Endodermal cell (in vitro differentiated cells): ENCODE data around the gene MYF6. TPM values are rescaled to one million over a fixed set of nuclear protein-coding genes. Genes with fewer than 3 reads are reported as not detected.

Experiments used
- DNase-seq: peaks from one replicate; pipeline ENCODE4 v3.0.0-alpha.2; 2017
- H3K27ac ChIP-seq: 2 replicates; pipeline ENCODE4 v1.5.1; 2013; ENCODE audit warnings: mild to moderate bottlenecking, low read depth, low read length, moderate library complexity
- H3K27me3 ChIP-seq: 2 replicates; pipeline ENCODE4 v1.6.1; 2013; ENCODE audit warnings: mild to moderate bottlenecking, low read length, moderate library complexity; ENCODE audit not compliant: insufficient read depth, control insufficient read depth, poor library complexity, severe bottlenecking
- H3K36me3 ChIP-seq: 2 replicates; pipeline ENCODE4 v1.7.0; 2013; ENCODE audit warnings: mild to moderate bottlenecking, low read length, moderate library complexity; ENCODE audit not compliant: control insufficient read depth, insufficient read depth
- H3K4me1 ChIP-seq: one replicate; pipeline ENCODE4 v1.7.0; 2013; ENCODE audit warnings: low read length; ENCODE audit not compliant: control insufficient read depth, insufficient read depth
- H3K4me3 ChIP-seq: 2 replicates; pipeline ENCODE4 v1.5.1; 2013; ENCODE audit warnings: mild to moderate bottlenecking, low read length, moderate library complexity
- H3K9ac ChIP-seq: 2 replicates; pipeline ENCODE4 v1.6.1; 2013; ENCODE audit warnings: mild to moderate bottlenecking, low read length, moderate library complexity; ENCODE audit not compliant: poor library complexity, severe bottlenecking; ENCODE audit errors: extremely low read depth
- H3K9me3 ChIP-seq: 2 replicates; pipeline ENCODE4 v1.6.1; 2013; ENCODE audit warnings: mild to moderate bottlenecking, low read length, moderate library complexity; ENCODE audit not compliant: control insufficient read depth
- H3K27ac Mint-ChIP-seq: 2 replicates; pipeline ENCODE4 v1.8.0; 2020; ENCODE audit warnings: mixed read lengths
- H3K27me3 Mint-ChIP-seq: 2 replicates; pipeline ENCODE4 v1.8.0; 2021; ENCODE audit warnings: mild to moderate bottlenecking, mixed read lengths; ENCODE audit not compliant: insufficient read depth
- H3K36me3 Mint-ChIP-seq: 2 replicates; pipeline ENCODE4 v1.8.0; 2020; ENCODE audit warnings: low read depth, mixed read lengths
- H3K4me1 Mint-ChIP-seq: 2 replicates; pipeline ENCODE4 v1.8.0; 2020; ENCODE audit warnings: mixed read lengths
- H3K4me3 Mint-ChIP-seq: 2 replicates; pipeline ENCODE4 v1.8.0; 2020; ENCODE audit warnings: mild to moderate bottlenecking, moderate library complexity, mixed read lengths
- H3K9me3 Mint-ChIP-seq: 2 replicates; pipeline ENCODE4 v1.8.0; 2020; ENCODE audit warnings: mild to moderate bottlenecking, mixed read lengths
- CTCF ChIP-seq: fragments of 200-600 bp; sonication (generic); conservative IDR thresholded peaks from 2 replicates; pipeline ENCODE4 v1.5.0; 2021; ENCODE audit warnings: antibody characterized with exemption, mild to moderate bottlenecking
- whole genome bisulfite sequencing, 2 experiments: methylation state at CpG; one replicate each; pipeline versions ENCODE4 v1.1.5 to v1.1.7; 2013; ENCODE audit warnings: missing lambda C conversion rate in 2 of 2, mixed read lengths in 1 of 2; ENCODE audit not compliant: insufficient coverage in 1 of 2, insufficient read length in 1 of 2; 5-methylcytosine and 5-hydroxymethylcytosine counted together
- total RNA-seq, 2 donors: library from RNA; stranded (reverse); fragmentation: NEBNext Ultra II Directional in 1 of 2; extraction: Animal tissue kit (Norgen Biotek cat#: 25700) in 1 of 2; gene quantifications; 2 replicates in 1 of 2; 3 replicates in 1 of 2; pipeline ENCODE4 v1.2.1, GENCODE V29; 2021

MYF6 gene
- total RNA-seq, 2 donors from 2014 or later, result 0.38 TPM; not detected in 1

- peaks cover 58% of the 10 kb centered on the region for H3K4me1 Mint-ChIP-seq
- no peak overlapping the region for H3K27ac Mint-ChIP-seq
- no peaks in the 10 kb centered on the region for H3K36me3 Mint-ChIP-seq
- Histone ChIP-seq H3K4me3 (no peak overlapping the region), H3K36me3 (no peaks in the 10 kb centered on the region), H3K9ac (no peak overlapping the region), H3K9me3 (no peaks in the 10 kb centered on the region), H3K27ac (no peak overlapping the region), H3K27me3 (peaks cover 48% of the 10 kb centered on the region), H3K4me1 (peaks cover 9% of the 10 kb centered on the region)
- no peak for TF ChIP-seq CTCF
- no peak for DNase-seq
- H3K9me3 Mint-ChIP-seq, result no peaks in the 10 kb centered on the region
- peaks cover 62% of the 10 kb centered on the region for H3K27me3 Mint-ChIP-seq
- H3K4me3 Mint-ChIP-seq, result no peak overlapping the region
Observed at GRCh38 chr12:80712866-80713265, 5.4 kb downstream of the MYF6 start.

GRCh38 chr12:80713419-80713818, 6.0 kb downstream of the MYF6 start:
- Mint-ChIP-seq H3K4me3 (peak overlapping the region; percentile 53), H3K36me3 (no peaks in the 10 kb centered on the region), H3K4me1 (peaks cover 56% of the 10 kb centered on the region), H3K27me3 (peaks cover 58% of the 10 kb centered on the region), H3K27ac (no peak overlapping the region), H3K9me3 (no peaks in the 10 kb centered on the region)
- no peak for DNase-seq
- Histone ChIP-seq H3K36me3 (no peaks in the 10 kb centered on the region), H3K4me3 (peak overlapping the region; percentile 62), H3K9me3 (no peaks in the 10 kb centered on the region), H3K9ac (no peak overlapping the region), H3K27me3 (peaks cover 42% of the 10 kb centered on the region), H3K27ac (no peak overlapping the region), H3K4me1 (peaks cover 9% of the 10 kb centered on the region)
- no peak for TF ChIP-seq CTCF
- 71 to 78% methylated on average over 3 of the region's 4 CpGs for WGBS, 2 experiments

- Histone ChIP-seq H3K9ac (no peak overlapping the region), H3K4me1 (peaks cover 9% of the 10 kb centered on the region), H3K9me3 (no peaks in the 10 kb centered on the region), H3K36me3 (no peaks in the 10 kb centered on the region), H3K27me3 (peaks cover 36% of the 10 kb centered on the region), H3K4me3 (peak overlapping the region; percentile 62), H3K27ac (no peak overlapping the region)
- H3K4me3 Mint-ChIP-seq, result peak overlapping the region; percentile 53
- peaks cover 50% of the 10 kb centered on the region for H3K4me1 Mint-ChIP-seq
- H3K27ac Mint-ChIP-seq, result peak overlapping the region; percentile 29
- no peaks in the 10 kb centered on the region for H3K36me3 Mint-ChIP-seq
- peak; percentile 89 for DNase-seq
- peaks cover 55% of the 10 kb centered on the region for H3K27me3 Mint-ChIP-seq
- WGBS, 2 experiments, result 12 to 22% methylated on average over 8 to 16 of the region's 16 CpGs
- H3K9me3 Mint-ChIP-seq, result no peaks in the 10 kb centered on the region
- TF ChIP-seq CTCF, result no peak
Observed at GRCh38 chr12:80714055-80714454, 6.6 kb downstream of the MYF6 start.
